HG03159 (cell line): ENCODE data around the gene DUSP22.
"Not testable (repeated sequence)": the region's sequence is repeated elsewhere in the genome, so short reads cannot be mapped to it uniquely, and the experiment has no call there.

Source experiments
- ATAC-seq: cut with Tn5 transposase; IDR thresholded peaks from one replicate; pipeline ENCODE4 v1.9.1; 2021; ENCODE audit warnings: mild to moderate bottlenecking, moderate library complexity; ENCODE audit not compliant: unreplicated experiment

Gene DUSP22

DNA sequence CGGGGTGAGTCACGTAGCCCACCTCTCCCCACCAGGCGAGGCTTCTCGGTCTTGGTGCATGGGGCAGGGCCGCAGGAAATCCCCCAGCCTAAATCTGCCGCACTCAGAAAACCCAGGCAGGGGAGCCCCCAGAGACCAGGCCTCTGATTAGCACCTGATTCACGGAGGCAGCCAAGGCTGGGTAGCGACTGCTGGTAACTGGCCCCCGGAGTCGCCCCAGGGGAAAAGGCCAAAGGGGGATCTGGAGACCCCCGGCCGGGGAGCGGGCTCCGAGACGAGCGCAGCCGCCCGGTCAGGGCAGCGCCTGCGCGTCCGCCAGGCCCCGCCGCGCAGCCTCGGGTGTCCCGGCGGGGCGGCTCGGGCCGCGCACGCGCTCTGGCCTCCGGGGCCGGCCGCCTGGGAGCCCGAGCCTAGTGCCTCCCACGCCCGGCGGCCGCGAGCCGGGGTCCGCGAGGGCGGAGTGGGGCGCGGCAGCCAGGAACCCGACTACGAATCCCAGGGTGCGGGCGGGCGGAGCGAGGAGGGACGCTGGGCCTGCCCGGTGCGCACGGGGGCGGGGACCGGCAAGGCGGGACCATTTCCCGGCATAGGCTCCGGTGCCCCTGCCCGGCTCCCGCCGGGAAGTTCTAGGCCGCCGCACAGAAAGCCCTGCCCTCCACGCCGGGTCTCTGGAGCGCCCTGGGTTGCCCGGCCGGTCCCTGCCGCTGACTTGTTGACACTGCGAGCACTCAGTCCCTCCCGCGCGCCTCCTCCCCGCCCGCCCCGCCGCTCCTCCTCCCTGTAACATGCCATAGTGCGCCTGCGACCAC is at the start of gene DUSP22:
TSS of gene DUSP22 (plus strand) at position 791 of the 809 bp plus-strand sequence. CDS start 53 bp downstream, outside the sequence.
- peak; percentile 44 for ATAC-seq

- ATAC-seq, result no peak
Measured at GRCh38 chr6:246352-246751, 45.9 kb upstream of the DUSP22 start.

- ATAC-seq, result no peak
Measured at GRCh38 chr6:247351-247750, 44.9 kb upstream of the DUSP22 start.

- not testable (repeated sequence) for ATAC-seq
Measured at GRCh38 chr6:248046-248445, 44.2 kb upstream of the DUSP22 start.

- ATAC-seq, result no peak
Measured at GRCh38 chr6:250676-251075, 41.6 kb upstream of the DUSP22 start.

GRCh38 chr6:251920-252319 is 40.4 kb upstream of the DUSP22 start:
- no peak for ATAC-seq

GRCh38 chr6:252775-253535 is 39.3 kb upstream of the DUSP22 start:
- ATAC-seq, result no peak

DNA sequence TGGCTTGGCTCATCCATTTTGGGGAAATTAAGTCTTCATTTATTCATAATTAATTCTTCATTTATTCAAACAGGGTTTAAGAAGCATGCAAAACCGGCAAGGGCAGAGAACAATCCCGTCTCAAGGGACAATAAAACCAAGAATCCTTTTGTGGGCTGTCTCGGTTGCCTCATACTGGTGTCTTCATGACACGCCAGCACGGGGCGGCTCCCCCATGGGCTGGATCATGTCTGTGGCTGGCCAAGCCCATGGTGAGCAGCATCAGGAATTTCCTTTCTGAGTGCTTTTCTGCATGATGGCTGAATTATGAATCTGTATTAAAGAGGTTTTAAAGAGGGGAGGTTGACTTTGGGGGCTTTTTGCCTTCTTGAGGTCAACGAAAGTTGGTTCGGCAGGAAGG is 38.3 kb upstream of the DUSP22 start:
- ATAC-seq, result no peak

- ATAC-seq, result no peak
Measured at GRCh38 chr6:255041-255750, 37.1 kb upstream of the DUSP22 start.

DNA sequence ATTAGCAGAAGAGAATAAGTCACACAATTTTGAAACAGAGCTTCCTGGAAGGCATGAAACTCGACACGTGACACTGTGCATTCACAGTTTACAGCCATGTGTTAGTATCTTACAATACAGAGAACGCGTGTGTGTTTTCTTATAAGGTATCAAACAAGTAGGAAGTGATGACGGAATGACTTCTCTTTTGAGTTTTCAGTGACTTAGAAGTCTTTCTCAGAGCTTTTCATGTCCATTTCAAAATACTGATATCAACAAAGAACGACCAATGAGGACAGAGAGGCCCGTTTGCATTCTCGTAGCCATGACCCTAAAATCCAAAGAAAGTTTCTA is 36.6 kb upstream of the DUSP22 start:
- ATAC-seq, result no peak

DNA sequence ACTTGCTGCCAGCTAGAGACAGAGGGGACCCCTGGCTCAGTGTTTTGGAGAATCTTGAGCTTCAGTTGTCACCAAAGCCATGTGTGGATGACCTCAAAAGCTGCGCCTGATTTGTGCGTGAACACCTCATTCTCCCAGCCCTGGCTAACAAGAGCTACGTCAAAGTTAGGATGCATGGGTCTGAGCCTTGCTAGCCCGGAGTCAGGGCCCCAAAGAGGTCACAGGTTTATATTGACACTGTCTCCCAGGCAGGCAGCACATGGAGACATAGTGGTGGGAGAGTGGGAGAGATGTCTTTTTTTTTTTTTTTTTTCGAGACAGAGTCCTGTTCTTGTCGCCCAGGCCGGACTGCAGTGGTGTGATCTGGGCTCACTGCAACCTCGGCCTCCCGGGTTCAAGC is 36.1 kb upstream of the DUSP22 start:
- no peak for ATAC-seq

DNA sequence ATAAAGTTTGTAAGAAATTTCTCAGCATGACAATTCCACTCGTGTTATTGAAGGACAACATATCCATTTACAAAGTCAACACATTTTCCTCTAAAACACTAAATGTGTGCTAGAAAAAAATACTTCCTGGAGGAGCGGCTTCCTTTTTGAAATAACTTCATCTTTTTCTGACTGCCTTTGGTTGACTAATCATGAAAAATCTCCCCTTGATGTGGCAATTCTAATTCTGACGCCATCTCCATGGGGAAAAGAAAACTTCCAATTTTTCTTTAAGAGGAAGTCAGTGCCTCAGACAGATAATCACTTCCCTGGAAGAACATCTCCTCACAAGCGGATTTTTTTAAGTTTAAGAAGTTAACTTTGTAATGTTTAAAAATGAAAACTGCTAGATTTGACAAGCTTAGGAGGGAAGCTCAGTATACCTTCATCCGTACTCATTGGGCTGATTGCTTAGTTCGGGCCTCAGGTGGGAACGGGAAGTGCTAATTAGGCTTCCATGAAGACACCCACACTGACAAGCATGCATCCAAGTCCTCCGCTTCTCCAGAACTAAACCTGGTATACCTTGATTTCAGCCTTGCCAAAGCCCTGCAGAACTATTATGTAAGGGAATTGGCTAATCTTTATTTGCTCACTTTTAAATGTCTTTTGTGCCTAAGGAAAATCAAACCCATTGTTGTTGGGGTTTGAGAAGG is 35.1 kb upstream of the DUSP22 start:
- ATAC-seq, result no peak

GRCh38 chr6:257774-258173 is 34.5 kb upstream of the DUSP22 start:
- ATAC-seq, result peak; percentile 42

DNA sequence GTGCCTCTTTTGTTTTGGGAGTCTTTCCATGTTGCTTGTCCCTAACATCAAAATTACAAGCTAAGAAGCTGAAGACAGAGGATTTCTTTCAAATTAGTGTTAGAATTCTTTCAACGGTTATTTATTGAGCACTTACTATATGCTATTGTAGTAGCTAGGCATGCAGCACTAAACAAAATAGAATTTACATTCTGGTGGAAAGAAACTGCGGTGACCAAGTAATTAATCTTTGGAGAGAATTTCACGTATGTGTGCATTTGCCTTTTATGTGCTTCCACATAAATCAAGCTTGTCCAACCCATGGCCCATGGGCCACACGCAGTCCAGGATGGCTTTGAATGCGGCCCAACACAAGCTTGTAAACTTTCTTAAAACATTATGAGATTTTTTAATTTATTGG is 33.0 kb upstream of the DUSP22 start:
- no peak for ATAC-seq

DNA sequence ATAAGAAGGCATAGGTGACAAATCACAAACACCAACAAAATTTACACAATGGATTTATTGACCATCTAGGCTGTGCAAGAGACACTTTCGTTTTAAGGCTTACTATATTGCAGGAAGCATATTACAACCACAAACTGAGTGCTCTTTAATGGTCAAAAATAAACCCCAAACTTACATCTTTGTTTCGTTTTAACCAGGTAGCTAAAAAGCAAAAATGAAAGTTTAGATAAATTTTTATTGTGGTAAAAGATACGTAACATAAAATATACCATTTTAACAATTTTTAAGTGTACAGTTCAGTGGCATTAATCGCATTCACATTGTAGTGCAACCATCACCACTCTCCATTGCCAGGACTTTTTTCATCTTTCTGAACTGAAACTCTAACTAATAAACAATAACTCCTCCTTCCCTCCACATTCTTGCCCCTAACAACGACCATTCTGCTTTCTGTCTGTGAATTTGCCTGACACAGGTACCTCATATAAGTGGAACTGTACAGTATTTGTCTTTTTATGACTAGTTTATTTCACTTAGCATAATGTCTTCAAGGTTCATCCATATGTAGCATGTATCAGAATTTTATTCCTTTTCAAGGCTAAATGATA is 32.3 kb upstream of the DUSP22 start:
- peak; percentile 72 for ATAC-seq

GRCh38 chr6:264626-265025 is 27.7 kb upstream of the DUSP22 start:
- no peak for ATAC-seq

- no peak for ATAC-seq
Measured at GRCh38 chr6:268394-268935, 23.8 kb upstream of the DUSP22 start.

GRCh38 chr6:273551-274058 is 18.7 kb upstream of the DUSP22 start:
- no peak for ATAC-seq

DNA sequence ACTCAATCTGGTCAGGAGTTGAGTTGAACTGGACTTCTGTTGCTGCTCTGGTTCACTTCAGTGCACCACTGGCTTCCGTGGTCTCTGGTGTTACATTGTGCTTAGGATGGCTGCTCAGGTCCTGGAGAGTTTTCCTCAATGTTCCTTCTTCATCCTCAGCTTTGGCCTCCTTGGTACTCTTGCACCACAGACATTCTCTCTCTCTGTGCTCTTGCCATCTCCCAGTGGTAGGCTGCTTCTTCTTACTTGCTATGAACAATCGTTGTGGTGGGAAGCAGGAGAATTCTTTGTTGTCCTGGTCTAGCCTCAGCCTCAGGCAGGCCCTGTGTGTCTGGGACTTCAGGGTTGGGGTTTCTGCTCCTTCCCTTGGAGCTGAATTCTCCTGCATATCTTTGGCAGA is 14.5 kb upstream of the DUSP22 start:
- no peak for ATAC-seq

DNA sequence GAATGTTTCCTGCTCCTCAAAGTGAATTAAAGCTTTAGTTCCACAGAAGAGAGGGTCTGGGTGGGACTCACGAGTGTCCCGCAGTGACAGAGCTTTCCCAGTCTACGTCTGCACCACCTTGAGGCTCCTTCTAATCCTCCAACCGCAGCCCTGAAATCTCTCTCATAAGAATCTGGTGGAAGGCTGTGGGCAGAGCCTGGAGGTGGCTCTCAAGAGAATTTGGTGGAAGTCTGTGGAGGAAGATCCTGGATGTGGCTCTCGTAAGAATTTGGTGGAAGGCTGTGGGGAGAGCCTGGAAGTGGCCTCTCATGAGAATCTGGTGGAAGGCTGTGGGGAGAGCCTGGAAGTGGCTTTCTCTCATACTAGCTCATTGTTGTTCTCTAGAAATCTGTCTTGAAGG is 13.8 kb upstream of the DUSP22 start:
- no peak for ATAC-seq
